Ovary (tissue), 9 donors: ENCODE measurements around the gene SIRPA. TPM values are rescaled to one million over a fixed set of nuclear protein-coding genes. Genes with fewer than 3 reads are reported as not detected.

Experiments used
- DNase-seq, 5 donors: peaks; one replicate each; pipeline ENCODE4 v3.0.0-alpha.2; 2019 to 2020
- H3K27ac ChIP-seq, 2 donors: fragments of 200-600 bp; one replicate each; pipeline versions ENCODE4 v1.5.1 to v1.8.0; 2019 to 2022
- H3K27me3 ChIP-seq: fragments of 200-600 bp; one replicate; pipeline ENCODE4 v1.8.0; 2022
- H3K36me3 ChIP-seq: fragments of 200-600 bp; sonication (generic); one replicate; pipeline ENCODE4 v1.5.1; 2019
- H3K4me1 ChIP-seq: one replicate; pipeline ENCODE4 v1.8.1; 2013; ENCODE audit warnings: mild to moderate bottlenecking, moderate library complexity; ENCODE audit not compliant: insufficient read depth
- H3K4me3 ChIP-seq: fragments of 200-600 bp; sonication (generic); one replicate; pipeline ENCODE4 v1.5.1; 2017
- H3K9me3 ChIP-seq, 2 donors: fragments of 200-600 bp in 1 of 2; sonication (generic) in 1 of 2; one replicate each; pipeline versions ENCODE4 v1.5.1 to v1.8.1; 2013 to 2019; ENCODE audit warnings: mild to moderate bottlenecking in 1 of 2, moderate library complexity in 1 of 2
- EP300 ChIP-seq: sonication (generic); formaldehyde crosslinking; IDR thresholded peaks from one replicate; pipeline ENCODE4 v1.6.1; 2017; ENCODE audit warnings: antibody characterized with exemption
- POLR2A ChIP-seq: fragments of 450-650 bp; IDR thresholded peaks from one replicate; pipeline ENCODE4 v1.6.1; 2017; ENCODE audit warnings: antibody characterized with exemption, mild to moderate bottlenecking, moderate library complexity
- WGBS, 3 donors: extraction: QIAGEN DNeasy Blood & Tissue Kit in 1 of 3; methylation state at CpG; one replicate each; pipeline versions ENCODE4 v1.1.5 to v1.1.7; 2013 to 2017; 5-methylcytosine and 5-hydroxymethylcytosine counted together
- intact Hi-C, 4 donors: fragments of 100-400 bp; cut with DNase I; formaldehyde crosslinking; loops; one replicate each; pipeline versions ENCODE4 v1.11.0 to v1.15.1; 2022 to 2023
- polyA plus RNA-seq, 2 donors: library from polyadenylated mRNA; stranded (reverse); fragments of 200-250 nt in 1 of 2; fragments of 350-450 nt in 1 of 2; fragmentation: Illumina TruSeq in 1 of 2; extraction: RNeasy Lipid Tissue Mini Kit (QIAGEN cat#74804) in 1 of 2; gene quantifications; one replicate each; pipeline ENCODE4 v1.2.3, GENCODE V29; 2013 to 2014
- total RNA-seq, 7 donors: library from RNA; depleted of rRNA in 2 of 7; stranded (reverse); fragments of >200 nt in 2 of 7; fragmentation: NEBNext Ultra II Directional in 3 of 7; extraction: Animal tissue kit (Norgen Biotek cat#: 25700) in 3 of 7; gene quantifications; one replicate each; pipeline versions ENCODE4 v1.1.0 to v1.2.4, GENCODE V29; 2016 to 2023
- TF ChIP-seq, protein P1 (sequence below), 3 donors: fragments of 450-650 bp in 2 of 3; fragments of 200-600 bp in 1 of 3; IDR thresholded peaks; one replicate each; pipeline versions ENCODE4 v1.5.1 to v1.8.0; 2016 to 2022; ENCODE audit warnings: antibody characterized with exemption in 3 of 3, mild to moderate bottlenecking in 1 of 3
- donor health status: DM: no; HTN: no; CAD: no; lungs with moderate emphysema.
- donor health status: DM: no; HTN: no; CAD: no.
- donor health status: Bipolar disorder and iron deficiency.
- donor health status: DM: yes; HTN: yes; CAD: no.
- donor health status: DM: no; HTN: no; CAD: no.
- donor health status: DM: yes; HTN: yes; CAD: no.

Gene SIRPA
- total and polyA plus RNA-seq, 9 donors, result 15.7 to 45.6 (median 28.3) TPM

DNA sequence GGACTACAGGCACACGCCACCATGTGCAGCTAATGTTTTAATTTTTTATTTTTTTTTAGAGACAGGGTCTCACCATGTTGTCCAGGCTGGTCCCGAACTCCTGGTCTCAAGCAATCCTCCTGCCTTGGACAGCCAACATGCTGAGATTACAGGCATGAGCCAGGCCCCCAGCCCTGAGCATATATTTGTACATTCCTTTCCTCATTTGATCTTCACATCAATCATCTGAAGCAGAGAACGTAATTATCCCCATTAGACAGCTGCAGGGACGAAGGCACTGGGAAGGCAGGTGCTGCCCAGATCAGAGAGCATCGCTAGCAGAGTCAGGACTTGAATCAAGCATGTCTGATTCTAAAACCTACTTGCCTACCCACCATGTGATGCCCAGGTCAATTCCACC is 41.0 kb upstream of the SIRPA start:
- intact Hi-C loops, result no loop called here
- H3K36me3 ChIP-seq, result no peaks in the 10 kb centered on the region
- H3K9me3 ChIP-seq, result no peaks in the 10 kb centered on the region
- no peak for DNase-seq
- WGBS, 3 donors, result 57 to 70% (median 60%) methylated on average over 5 of the region's 5 CpGs
- TF ChIP-seq POLR2A (no peak), EP300 (no peak)
- TF ChIP-seq, protein P1, sequence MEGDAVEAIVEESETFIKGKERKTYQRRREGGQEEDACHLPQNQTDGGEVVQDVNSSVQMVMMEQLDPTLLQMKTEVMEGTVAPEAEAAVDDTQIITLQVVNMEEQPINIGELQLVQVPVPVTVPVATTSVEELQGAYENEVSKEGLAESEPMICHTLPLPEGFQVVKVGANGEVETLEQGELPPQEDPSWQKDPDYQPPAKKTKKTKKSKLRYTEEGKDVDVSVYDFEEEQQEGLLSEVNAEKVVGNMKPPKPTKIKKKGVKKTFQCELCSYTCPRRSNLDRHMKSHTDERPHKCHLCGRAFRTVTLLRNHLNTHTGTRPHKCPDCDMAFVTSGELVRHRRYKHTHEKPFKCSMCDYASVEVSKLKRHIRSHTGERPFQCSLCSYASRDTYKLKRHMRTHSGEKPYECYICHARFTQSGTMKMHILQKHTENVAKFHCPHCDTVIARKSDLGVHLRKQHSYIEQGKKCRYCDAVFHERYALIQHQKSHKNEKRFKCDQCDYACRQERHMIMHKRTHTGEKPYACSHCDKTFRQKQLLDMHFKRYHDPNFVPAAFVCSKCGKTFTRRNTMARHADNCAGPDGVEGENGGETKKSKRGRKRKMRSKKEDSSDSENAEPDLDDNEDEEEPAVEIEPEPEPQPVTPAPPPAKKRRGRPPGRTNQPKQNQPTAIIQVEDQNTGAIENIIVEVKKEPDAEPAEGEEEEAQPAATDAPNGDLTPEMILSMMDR (IDR thresholded peaks at IDR 0.05), result no peak
- H3K27ac ChIP-seq, result no peak overlapping the region
- H3K4me3 ChIP-seq, result no peak overlapping the region
- no peaks in the 10 kb centered on the region for H3K27me3 ChIP-seq
- H3K4me1 ChIP-seq, result no peaks in the 10 kb centered on the region

DNA sequence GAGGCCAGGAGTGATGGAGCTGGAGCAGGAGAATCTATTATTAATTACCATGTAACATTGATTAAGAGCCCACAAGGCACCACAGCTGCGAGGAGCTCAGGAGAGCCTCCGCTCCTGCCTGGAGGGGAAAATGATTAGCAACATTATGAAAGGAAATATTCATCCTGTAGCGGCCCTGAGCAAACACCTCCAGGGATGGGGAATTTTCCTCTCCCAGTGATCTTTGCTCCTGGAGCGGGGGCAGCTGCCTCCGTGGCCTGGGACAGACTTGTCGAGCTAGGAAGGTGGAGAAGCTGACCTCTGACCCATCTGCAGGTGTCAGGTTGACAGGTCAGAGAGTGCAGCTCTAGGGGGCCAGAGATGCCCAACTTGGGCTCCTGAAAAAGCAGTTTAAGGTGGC is 40.1 kb upstream of the SIRPA start:
- Histone ChIP-seq H3K4me3 (no peak overlapping the region), H3K27ac (no peak overlapping the region), H3K36me3 (no peaks in the 10 kb centered on the region), H3K27me3 (no peaks in the 10 kb centered on the region), H3K9me3 (no peaks in the 10 kb centered on the region), H3K4me1 (no peaks in the 10 kb centered on the region)
- DNase-seq, result no peak
- intact Hi-C loops, result no loop called here
- no peak for TF ChIP-seq POLR2A
- no peak for TF ChIP-seq EP300
- TF ChIP-seq, protein P1 (IDR thresholded peaks at IDR 0.05), result no peak
- 33 to 49% (median 36%) methylated on average over 6 of the region's 6 CpGs for WGBS, 3 donors

DNA sequence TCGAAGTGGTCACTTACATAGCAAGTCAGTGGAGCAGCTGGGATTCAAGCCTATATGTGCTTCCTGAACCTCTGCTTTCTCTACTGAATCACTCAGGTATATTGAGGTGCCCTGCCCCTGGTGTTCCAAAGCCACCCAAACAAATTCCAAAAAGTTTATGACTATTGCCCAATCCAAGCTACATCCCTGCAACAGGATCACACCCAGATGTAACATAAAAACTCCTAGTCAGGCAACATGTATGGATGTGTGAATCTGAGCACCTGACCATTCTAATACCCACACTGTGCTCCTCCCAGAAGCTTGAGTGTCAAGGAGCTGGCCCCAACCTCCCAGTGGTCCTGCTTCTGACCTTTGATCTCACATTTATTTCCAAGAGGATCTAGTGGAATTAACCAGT is 39.5 kb upstream of the SIRPA start:
- no peaks in the 10 kb centered on the region for H3K27me3 ChIP-seq
- no peak overlapping the region for H3K4me3 ChIP-seq
- no peaks in the 10 kb centered on the region for H3K9me3 ChIP-seq
- no peaks in the 10 kb centered on the region for H3K36me3 ChIP-seq
- H3K27ac ChIP-seq, result no peak overlapping the region
- intact Hi-C loops, result no loop called here
- 27 to 63% (median 36%) methylated on average over 1 of the region's 1 CpG for WGBS, 3 donors
- TF ChIP-seq, protein P1 (IDR thresholded peaks at IDR 0.05), result no peak
- TF ChIP-seq EP300, result no peak
- TF ChIP-seq POLR2A, result no peak
- no peaks in the 10 kb centered on the region for H3K4me1 ChIP-seq
- DNase-seq, result no peak

DNA sequence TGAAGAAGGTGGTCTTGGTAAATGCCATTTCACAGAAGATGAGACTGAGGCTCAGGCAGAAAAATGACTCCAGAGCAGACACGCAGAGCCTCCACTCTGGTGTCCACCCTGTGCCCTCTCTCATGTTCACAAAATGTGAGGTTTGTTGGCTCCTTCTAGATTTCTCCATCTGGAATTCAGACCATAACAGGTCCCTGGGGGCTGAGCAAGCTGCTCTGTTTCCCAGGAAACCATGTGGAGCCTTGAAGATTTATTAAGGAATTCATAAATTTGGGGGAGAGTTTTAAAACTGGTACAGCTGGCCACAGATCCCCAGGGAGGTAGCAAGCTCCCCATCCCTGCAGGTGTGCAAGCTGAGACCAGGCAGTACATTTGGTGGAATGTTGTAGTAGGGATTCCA is 38.8 kb upstream of the SIRPA start:
- DNase-seq, result no peak
- H3K4me1 ChIP-seq, result no peaks in the 10 kb centered on the region
- TF ChIP-seq POLR2A (no peak), EP300 (no peak)
- TF ChIP-seq, protein P1 (IDR thresholded peaks at IDR 0.05), result no peak
- no peak overlapping the region for H3K27ac ChIP-seq
- no peaks in the 10 kb centered on the region for H3K9me3 ChIP-seq
- intact Hi-C loops, result no loop called here
- no peak overlapping the region for H3K4me3 ChIP-seq
- WGBS, 3 donors, result 41 to 70% (median 62%) methylated on average over 1 of the region's 1 CpG
- no peaks in the 10 kb centered on the region for H3K27me3 ChIP-seq
- no peaks in the 10 kb centered on the region for H3K36me3 ChIP-seq

DNA sequence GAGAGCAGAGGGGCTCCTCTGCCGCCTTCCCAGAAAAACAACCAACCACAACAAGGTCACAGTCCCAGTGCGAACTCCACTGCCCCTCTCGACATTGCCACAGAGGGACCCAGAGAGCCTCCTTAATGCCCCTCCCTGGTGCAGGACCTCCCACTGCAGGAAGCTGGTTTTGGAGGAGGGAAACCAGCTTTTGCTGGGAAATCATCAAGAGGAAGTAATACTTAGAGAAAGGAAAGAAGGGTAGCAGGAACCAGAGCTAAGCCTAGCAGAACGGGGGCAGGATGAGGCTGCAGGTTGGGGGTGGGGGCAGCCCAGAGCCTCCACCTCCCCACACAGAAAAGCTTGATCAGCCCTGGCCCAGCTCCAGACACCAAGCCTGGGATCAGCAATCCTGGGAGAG is 37.7 kb upstream of the SIRPA start:
- WGBS, 3 donors, result 59 to 65% (median 62%) methylated on average over 4 of the region's 4 CpGs
- no peak overlapping the region for H3K4me3 ChIP-seq
- H3K4me1 ChIP-seq, result no peaks in the 10 kb centered on the region
- H3K36me3 ChIP-seq, result no peaks in the 10 kb centered on the region
- intact Hi-C loops, result no loop called here
- no peak overlapping the region for H3K27ac ChIP-seq
- H3K9me3 ChIP-seq, result no peaks in the 10 kb centered on the region
- TF ChIP-seq EP300 (no peak), POLR2A (no peak)
- TF ChIP-seq, protein P1 (IDR thresholded peaks at IDR 0.05), result no peak
- no peak for DNase-seq
- H3K27me3 ChIP-seq, result no peaks in the 10 kb centered on the region
